ENCODE measurements around the gene LPP.

DNA sequence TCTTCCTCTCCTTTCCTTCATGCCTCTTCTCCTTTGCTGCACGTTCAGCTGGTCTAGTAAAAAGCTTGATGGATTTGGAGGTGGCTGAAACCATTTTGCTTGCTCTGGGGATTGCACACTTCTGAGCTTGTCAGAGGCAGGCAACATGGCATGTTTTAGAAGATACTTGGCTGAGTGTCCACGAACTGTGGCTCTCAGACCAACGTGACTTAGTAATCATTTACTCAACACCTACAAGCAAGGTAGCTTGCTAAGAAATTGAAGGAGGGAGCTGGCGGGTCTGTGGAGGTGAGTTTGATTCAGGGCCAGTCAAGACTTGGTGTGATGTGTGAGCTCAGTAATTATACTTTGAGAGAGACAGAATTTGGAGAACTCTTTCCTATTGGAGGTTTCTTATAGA, 196.0 kb downstream of the LPP start:
- TF ChIP-seq, protein P1, sequence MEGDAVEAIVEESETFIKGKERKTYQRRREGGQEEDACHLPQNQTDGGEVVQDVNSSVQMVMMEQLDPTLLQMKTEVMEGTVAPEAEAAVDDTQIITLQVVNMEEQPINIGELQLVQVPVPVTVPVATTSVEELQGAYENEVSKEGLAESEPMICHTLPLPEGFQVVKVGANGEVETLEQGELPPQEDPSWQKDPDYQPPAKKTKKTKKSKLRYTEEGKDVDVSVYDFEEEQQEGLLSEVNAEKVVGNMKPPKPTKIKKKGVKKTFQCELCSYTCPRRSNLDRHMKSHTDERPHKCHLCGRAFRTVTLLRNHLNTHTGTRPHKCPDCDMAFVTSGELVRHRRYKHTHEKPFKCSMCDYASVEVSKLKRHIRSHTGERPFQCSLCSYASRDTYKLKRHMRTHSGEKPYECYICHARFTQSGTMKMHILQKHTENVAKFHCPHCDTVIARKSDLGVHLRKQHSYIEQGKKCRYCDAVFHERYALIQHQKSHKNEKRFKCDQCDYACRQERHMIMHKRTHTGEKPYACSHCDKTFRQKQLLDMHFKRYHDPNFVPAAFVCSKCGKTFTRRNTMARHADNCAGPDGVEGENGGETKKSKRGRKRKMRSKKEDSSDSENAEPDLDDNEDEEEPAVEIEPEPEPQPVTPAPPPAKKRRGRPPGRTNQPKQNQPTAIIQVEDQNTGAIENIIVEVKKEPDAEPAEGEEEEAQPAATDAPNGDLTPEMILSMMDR (conservative IDR thresholded peaks at IDR 0.05; ENCODE audit: low read depth, low read length) = no peak
- no peak for TF ChIP-seq EZH2 (IDR thresholded peaks at IDR 0.05; ENCODE audit: low read length, unreplicated experiment)
- no peak for TF ChIP-seq EZH2phosphoT487 (IDR thresholded peaks at IDR 0.05; ENCODE audit: borderline replicate concordance, low read length)

Data from PC-3 (cell line).